MG63 (cell line): Measurements from ENCODE around the gene USP22. TPM values are rescaled to one million over a fixed set of nuclear protein-coding genes. Genes with fewer than 3 reads are reported as not detected.

Experiments
- DNase-seq: peaks from one replicate; pipeline ENCODE4 v3.0.0-alpha.2; 2020
- H3K27me3 ChIP-seq: fragments of 250-450 bp; sonication (Bioruptor Pico); 2 replicates; pipeline ENCODE4 v1.5.1; 2020; ENCODE audit warnings: mild to moderate bottlenecking, moderate library complexity
- H3K36me3 ChIP-seq: fragments of 250-450 bp; sonication (Bioruptor Pico); 2 replicates; pipeline ENCODE4 v1.5.1; 2020; ENCODE audit warnings: mild to moderate bottlenecking, moderate library complexity
- H3K4me3 ChIP-seq: fragments of 250-450 bp; sonication (Bioruptor Pico); 2 replicates; pipeline ENCODE4 v1.5.1; 2020; ENCODE audit warnings: mild to moderate bottlenecking, moderate library complexity
- H3K9me3 ChIP-seq: fragments of 250-450 bp; sonication (Bioruptor Pico); 2 replicates; pipeline ENCODE4 v1.5.1; 2020; ENCODE audit warnings: mild to moderate bottlenecking, moderate library complexity
- total RNA-seq: library from RNA; depleted of rRNA; stranded (reverse); fragments of >200 nt; shearing (Covaris generic); gene quantifications from 2 replicates; pipeline ENCODE4 v1.2.3, GENCODE V29; 2014; ENCODE audit warnings: low replicate concordance; rRNA removed

Gene USP22
- total RNA-seq, 1 experiment from 2014 or later, result 188 TPM

DNA sequence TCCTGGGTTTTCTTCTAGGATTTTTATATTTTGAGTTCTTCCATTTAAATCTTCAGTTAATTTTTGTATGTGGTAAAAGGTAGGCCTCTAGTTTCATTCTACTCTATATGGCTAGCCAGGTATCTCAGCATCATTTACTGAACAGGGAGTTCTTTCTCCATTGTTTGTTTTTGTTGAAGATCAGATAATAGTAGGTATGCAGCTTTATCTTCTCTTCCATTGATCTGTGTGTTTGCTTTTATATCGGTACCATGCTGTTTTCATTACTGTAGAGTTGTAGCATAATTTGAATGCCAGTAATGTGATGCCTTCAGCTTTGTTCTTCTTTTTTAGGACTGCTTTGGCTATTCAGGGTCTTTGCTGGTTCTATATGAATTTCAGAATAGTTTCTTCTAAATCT is 77.3 kb downstream of the USP22 start:
- Histone ChIP-seq H3K4me3 (no peak overlapping the region), H3K9me3 (no peaks in the 10 kb centered on the region), H3K36me3 (no peaks in the 10 kb centered on the region), H3K27me3 (no peaks in the 10 kb centered on the region)
- DNase-seq, result no peak

DNA sequence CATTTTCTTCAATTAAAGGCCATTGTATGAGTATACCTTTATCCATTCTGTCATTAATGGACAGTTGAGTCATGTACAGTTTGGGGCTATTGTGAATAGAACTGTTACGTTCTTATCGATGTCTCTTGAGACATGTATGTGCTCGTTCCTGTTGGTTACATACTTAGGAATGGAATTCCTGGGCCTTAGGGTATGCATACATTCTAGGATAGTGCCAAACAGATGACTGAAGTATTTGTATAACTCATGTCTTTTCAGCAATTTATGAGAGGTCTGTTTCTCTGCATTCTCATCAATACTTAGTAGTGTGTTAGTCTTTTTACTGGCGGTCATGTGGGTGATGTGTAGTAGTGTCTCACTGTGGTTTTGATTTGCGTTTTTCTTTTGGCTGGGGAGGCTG is 81.2 kb downstream of the USP22 start:
- Histone ChIP-seq H3K36me3 (no peaks in the 10 kb centered on the region), H3K9me3 (no peaks in the 10 kb centered on the region), H3K4me3 (no peak overlapping the region), H3K27me3 (no peaks in the 10 kb centered on the region)
- no peak for DNase-seq

DNA sequence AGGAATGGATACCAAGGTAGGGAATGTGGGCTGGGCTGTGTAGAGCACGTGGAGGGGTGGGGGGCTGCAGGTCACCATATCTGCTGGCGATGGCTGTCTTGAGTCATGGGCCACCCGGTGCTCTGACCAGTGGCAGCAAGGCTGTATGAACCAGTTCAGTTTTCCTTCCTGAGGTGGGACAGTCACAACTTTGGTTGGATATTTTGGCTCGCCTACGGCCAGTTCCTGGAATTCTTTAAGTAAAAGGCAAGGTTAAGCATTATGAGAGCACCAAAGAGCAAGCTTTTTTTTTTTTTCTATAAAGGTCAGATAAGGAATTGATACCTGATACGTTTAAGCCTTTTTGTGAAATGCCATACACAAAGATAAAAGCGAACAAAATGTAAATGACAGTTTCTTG is 81.9 kb downstream of the USP22 start:
- no peaks in the 10 kb centered on the region for H3K36me3 ChIP-seq
- no peak for DNase-seq
- no peak overlapping the region for H3K4me3 ChIP-seq
- no peaks in the 10 kb centered on the region for H3K9me3 ChIP-seq
- no peaks in the 10 kb centered on the region for H3K27me3 ChIP-seq

DNA sequence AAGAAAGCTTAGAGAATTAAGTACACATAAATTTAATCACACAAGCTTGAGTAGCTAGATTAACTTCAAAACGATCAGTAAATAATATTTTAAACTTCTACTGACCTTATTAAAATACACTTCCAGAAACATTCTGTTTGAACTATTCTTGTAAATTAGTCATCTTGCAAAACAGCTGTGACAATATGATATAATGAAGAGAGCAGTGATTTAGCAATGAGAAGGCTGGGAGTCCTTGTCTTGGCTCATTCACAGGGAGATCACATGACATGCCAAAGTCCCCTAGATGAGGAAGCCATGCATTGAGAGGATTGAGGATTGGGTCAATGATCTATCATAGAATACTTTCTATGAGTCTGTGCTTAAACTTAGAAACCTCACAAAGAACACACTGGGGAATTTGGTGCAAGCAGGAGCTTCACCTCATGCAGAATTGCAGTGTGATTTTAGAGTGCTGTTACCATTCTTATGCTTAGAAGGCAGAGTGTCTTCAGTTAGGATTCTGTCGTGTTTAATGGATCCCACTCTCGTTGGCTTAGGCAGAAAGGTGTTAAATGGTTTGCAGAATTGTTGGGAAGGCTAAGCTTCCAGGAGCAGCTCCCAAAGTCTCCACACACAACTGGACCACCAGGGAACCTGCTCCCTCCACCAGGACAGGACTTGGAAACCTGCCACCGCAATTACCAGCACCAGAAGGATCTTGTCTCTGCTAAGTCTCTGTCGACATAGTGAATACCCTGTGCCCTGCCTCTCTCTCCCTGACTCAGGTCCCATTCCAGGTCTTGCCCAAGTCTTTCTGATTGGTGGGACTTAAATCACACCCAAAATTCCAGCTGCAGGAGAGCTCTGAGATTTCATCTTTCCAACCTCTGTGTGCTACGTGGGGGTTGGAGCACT is 87.1 kb downstream of the USP22 start:
- Histone ChIP-seq H3K4me3 (no peak overlapping the region), H3K36me3 (no peaks in the 10 kb centered on the region), H3K9me3 (no peaks in the 10 kb centered on the region), H3K27me3 (no peaks in the 10 kb centered on the region)
- DNase-seq, result no peak

DNA sequence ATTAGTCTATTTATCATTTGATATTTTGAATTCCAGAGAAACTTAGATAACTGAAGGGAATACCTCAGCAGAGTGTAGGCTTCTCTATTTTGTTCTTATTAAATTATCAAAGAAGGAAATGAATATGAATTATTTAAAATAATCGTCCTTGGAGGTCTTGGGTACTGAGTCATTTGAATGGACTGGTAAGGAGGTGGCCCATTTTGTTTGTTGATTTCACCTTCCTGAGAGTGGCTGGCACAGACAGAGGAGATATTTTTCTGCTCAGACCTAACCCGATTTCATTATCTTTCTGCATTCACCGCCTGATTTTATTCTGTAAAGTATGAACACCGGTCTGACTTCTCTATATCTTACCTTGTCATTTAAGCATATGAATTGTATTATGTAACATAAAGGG is 88.0 kb downstream of the USP22 start:
- H3K4me3 ChIP-seq, result no peak overlapping the region
- no peaks in the 10 kb centered on the region for H3K27me3 ChIP-seq
- no peaks in the 10 kb centered on the region for H3K36me3 ChIP-seq
- no peaks in the 10 kb centered on the region for H3K9me3 ChIP-seq
- no peak for DNase-seq

DNA sequence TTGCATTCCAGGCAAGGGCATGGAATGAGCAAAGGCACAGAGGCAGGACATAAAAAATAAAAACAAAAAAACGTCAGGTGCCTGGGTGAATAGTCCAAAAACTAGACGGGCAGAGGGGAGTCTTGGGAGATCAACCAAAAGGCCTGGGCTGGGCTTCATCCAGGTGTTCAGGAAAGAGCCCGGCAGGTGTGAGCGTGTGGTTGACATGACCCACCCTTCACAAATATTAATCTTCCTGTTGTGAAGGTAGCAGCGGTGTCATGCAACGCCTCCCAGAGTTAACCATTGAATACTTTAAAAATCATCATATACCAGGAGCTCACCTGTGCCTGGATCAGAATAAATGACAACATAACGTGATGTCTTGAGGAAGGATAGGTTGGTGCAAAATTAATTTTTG is 90.6 kb downstream of the USP22 start:
- H3K36me3 ChIP-seq, result no peaks in the 10 kb centered on the region
- no peak for DNase-seq
- no peak overlapping the region for H3K4me3 ChIP-seq
- H3K27me3 ChIP-seq, result no peaks in the 10 kb centered on the region
- H3K9me3 ChIP-seq, result no peaks in the 10 kb centered on the region

Other genes with a start within 250 kb of the USP22 start
- gene DHRS7B, start 84.0 kb upstream of the USP22 start, total RNA-seq, result 16.5 and 19.7 TPM in 2 replicates
- gene TMEM11, start 171.2 kb upstream of the USP22 start, total RNA-seq, result 13.9 and 18.9 TPM in 2 replicates
- gene NATD1, start 210.4 kb upstream of the USP22 start, total RNA-seq, result 0.36 TPM in 1 of 2 replicates, not detected in the other
- gene MAP2K3, start 241.7 kb upstream of the USP22 start, total RNA-seq, result 33.2 and 42.1 TPM in 2 replicates